SK-N-SH (cell line): ENCODE measurements around the gene C14orf39. TPM values are rescaled to one million over a fixed set of nuclear protein-coding genes. Genes with fewer than 3 reads are reported as not detected.
A peak's percentile ranks its signal among the peaks of the same experiment; 100 is the strongest.

ENCODE experiments used
- CTCF ChIA-PET: fragments of 300-600, 350-600 bp; formaldehyde crosslinking; extraction: SDS; loops from one replicate; lab custom pipeline; 2021; lab: Yijun Ruan, JAX
- POLR2A ChIA-PET: fragments of 350-600 bp; sonication (Branson Sonifier 250); formaldehyde crosslinking; extraction: SDS; loops from one replicate; lab custom pipeline; 2020; ENCODE audit warnings: antibody characterized with exemption, inconsistent platforms; lab: Yijun Ruan, JAX
- DNase-seq: peaks from one replicate; pipeline ENCODE4 v3.0.0; 2012
- H2AFZ ChIP-seq: fragments of 200-600 bp; sonication (generic); 2 replicates; pipeline ENCODE4 v1.8.1; 2016; ENCODE audit warnings: antibody characterized with exemption, mild to moderate bottlenecking, low read depth
- H3F3A ChIP-seq: fragments of 200-600 bp; sonication (generic); replicated peaks from 2 replicates; pipeline ENCODE3; 2016; ENCODE audit warnings: antibody characterized with exemption, mild to moderate bottlenecking; ENCODE audit not compliant: insufficient read depth
- H3K27ac ChIP-seq, 2 experiments: fragments of 200-500 bp in 1 of 2; fragments of 200-600 bp in 1 of 2; sonication (Bioruptor generic) in 1 of 2; sonication (generic), shearing (Covaris generic) in 1 of 2; 2 replicates each; pipeline versions ENCODE4 v1.5.1 to v1.6.1; 2014 to 2016; ENCODE audit warnings: low read depth in 2 of 2, inconsistent platforms in 1 of 2, low read length in 1 of 2, mild to moderate bottlenecking in 1 of 2, mixed read lengths in 1 of 2
- H3K27me3 ChIP-seq: fragments of 200-600 bp; sonication (generic), shearing (Covaris generic); 2 replicates; pipeline ENCODE4 v1.6.1; 2016; ENCODE audit warnings: mixed run types; ENCODE audit not compliant: insufficient read depth
- H3K36me3 ChIP-seq, 2 experiments: fragments of 200-500 bp in 1 of 2; fragments of 200-600 bp in 1 of 2; sonication (Bioruptor generic) in 1 of 2; sonication (generic) in 1 of 2; replicated peaks in 1 of 2; 2 replicates each; pipeline versions ENCODE3 to v1.5.1; 2014 to 2016; ENCODE audit warnings: low read length in 1 of 2, mild to moderate bottlenecking in 1 of 2; ENCODE audit not compliant: insufficient read depth in 2 of 2, control insufficient read depth in 1 of 2
- H3K4me1 ChIP-seq, 2 experiments: fragments of 200-500 bp in 1 of 2; fragments of 200-600 bp in 1 of 2; sonication (Bioruptor generic) in 1 of 2; sonication (generic), shearing (Covaris generic) in 1 of 2; 2 replicates each; pipeline versions ENCODE4 v1.5.1 to v1.6.1; 2014 to 2016; ENCODE audit warnings: low read depth in 1 of 2, low read length in 1 of 2, mixed run types in 1 of 2; ENCODE audit not compliant: insufficient read depth in 2 of 2, control insufficient read depth in 1 of 2
- H3K4me2 ChIP-seq: fragments of 200-600 bp; sonication (generic), shearing (Covaris generic); 2 replicates; pipeline ENCODE4 v1.6.1; 2017; ENCODE audit warnings: mixed run types
- H3K4me3 ChIP-seq, 2 experiments: fragments of 200-500 bp in 1 of 2; fragments of 200-600 bp in 1 of 2; sonication (Bioruptor generic) in 1 of 2; sonication (generic), shearing (Covaris generic) in 1 of 2; 2 replicates each; pipeline versions ENCODE4 v1.5.1 to v1.8.1; 2014 to 2016; ENCODE audit warnings: low read depth in 2 of 2, inconsistent platforms in 1 of 2, low read length in 1 of 2, mild to moderate bottlenecking in 1 of 2, mixed read lengths in 1 of 2, moderate library complexity in 1 of 2
- H3K79me2 ChIP-seq: fragments of 200-600 bp; sonication (generic); 2 replicates; pipeline ENCODE4 v1.8.1; 2017; ENCODE audit warnings: mild to moderate bottlenecking; ENCODE audit not compliant: insufficient read depth
- H3K9ac ChIP-seq: fragments of 200-600 bp; sonication (generic); 2 replicates; pipeline ENCODE4 v1.6.1; 2017; ENCODE audit warnings: mixed run types
- H3K9me2 ChIP-seq: fragments of 200-600 bp; sonication (generic); 2 replicates; pipeline ENCODE4 v1.6.1; 2017; ENCODE audit warnings: mixed run types
- H3K9me3 ChIP-seq: fragments of 200-600 bp; sonication (generic); 2 replicates; pipeline ENCODE4 v1.6.1; 2017; ENCODE audit warnings: mixed run types, mild to moderate bottlenecking, moderate library complexity
- H4K20me1 ChIP-seq: fragments of 200-600 bp; sonication (generic); 2 replicates; pipeline ENCODE4 v1.6.1; 2017; ENCODE audit warnings: mild to moderate bottlenecking, mixed run types; ENCODE audit not compliant: insufficient read depth
- EP300 ChIP-seq, 2 experiments: IDR thresholded peaks; 2 replicates each; pipeline versions ENCODE4 v1.4.0 to v1.6.1; 2012; ENCODE audit warnings: borderline replicate concordance in 1 of 2, low read depth in 1 of 2, low read length in 1 of 2
- EZH2phosphoT487 ChIP-seq: fragments of 200-600 bp; sonication (generic); IDR thresholded peaks from 2 replicates; pipeline ENCODE4 v1.6.1; 2017; ENCODE audit warnings: low read depth, mixed run types, mild to moderate bottlenecking, antibody characterized with exemption, moderate library complexity, borderline replicate concordance
- FOSL2 ChIP-seq: IDR thresholded peaks from 2 replicates; pipeline ENCODE4 v1.4.0; 2012; ENCODE audit warnings: low read depth, mild to moderate bottlenecking, moderate library complexity, borderline replicate concordance
- FOXJ3 ChIP-seq: sonication (generic); formaldehyde crosslinking; IDR thresholded peaks from 2 replicates; pipeline ENCODE4 v1.5.1; 2020; ENCODE audit warnings: mild to moderate bottlenecking, missing genetic modification reagents
- GATA2 ChIP-seq: sonication (generic); formaldehyde crosslinking; IDR thresholded peaks from 2 replicates; pipeline ENCODE4 v1.5.0; 2020; ENCODE audit warnings: mild to moderate bottlenecking, missing genetic modification reagents
- JUND ChIP-seq: IDR thresholded peaks from 2 replicates; pipeline ENCODE4 v1.4.0; 2012
- MXI1 ChIP-seq: IDR thresholded peaks from 2 replicates; pipeline ENCODE4 v1.6.1; 2012; ENCODE audit warnings: mild to moderate bottlenecking, low read depth, low read length, improper control_type of control experiment
- NFIC ChIP-seq: IDR thresholded peaks from 2 replicates; pipeline ENCODE4 v1.4.0; 2012; ENCODE audit warnings: borderline replicate concordance
- NRF1 ChIP-seq: IDR thresholded peaks from 2 replicates; pipeline ENCODE4 v1.6.1; 2012; ENCODE audit warnings: low read depth, mild to moderate bottlenecking, low read length
- PBX3 ChIP-seq: IDR thresholded peaks from 2 replicates; pipeline ENCODE4; 2012
- POLR2AphosphoS5 ChIP-seq: IDR thresholded peaks from 2 replicates; pipeline ENCODE4 v1.6.1; 2012; ENCODE audit warnings: low read depth, low read length
- RAD21 ChIP-seq: IDR thresholded peaks from 2 replicates; pipeline ENCODE4 v1.6.1; 2012; ENCODE audit warnings: mild to moderate bottlenecking, low read length
- RCOR1 ChIP-seq: fragments of 150-350 bp; IDR thresholded peaks from 2 replicates; pipeline ENCODE4 v1.6.1; 2017; ENCODE audit warnings: antibody characterized with exemption, low read length
- SIN3A ChIP-seq: IDR thresholded peaks from 2 replicates; pipeline ENCODE4 v1.6.1; 2012; ENCODE audit warnings: low read depth, mild to moderate bottlenecking, low read length, moderate library complexity, borderline replicate concordance
- TCF12 ChIP-seq: IDR thresholded peaks from 2 replicates; pipeline ENCODE4 v1.4.0; 2012
- TEAD4 ChIP-seq: IDR thresholded peaks from 2 replicates; pipeline ENCODE4 v1.4.0; 2012; ENCODE audit warnings: mild to moderate bottlenecking, borderline replicate concordance; ENCODE audit not compliant: insufficient read depth
- USF2 ChIP-seq: fragments of 150-350 bp; IDR thresholded peaks from 2 replicates; pipeline ENCODE4 v1.6.1; 2017; ENCODE audit warnings: antibody characterized with exemption, low read length, low read depth, borderline replicate concordance
- WGBS: methylation state at CpG from one replicate; pipeline ENCODE4 v1.1.6; 2017; ENCODE audit warnings: low lambda C conversion rate; 5-methylcytosine and 5-hydroxymethylcytosine counted together
- polyA plus RNA-seq, 3 experiments: library from polyadenylated mRNA; depleted of rRNA; stranded (reverse); fragments of >200 nt; gene quantifications; 2 replicates each; pipeline ENCODE4 v1.2.3, GENCODE V29; 2012
- TF ChIP-seq, protein P1 (sequence below): IDR thresholded peaks from 2 replicates; pipeline ENCODE4 v1.6.1; 2012; ENCODE audit warnings: mild to moderate bottlenecking, low read depth, low read length, moderate library complexity

Gene C14orf39
- polyA plus RNA-seq, 1 of the 3 experiments (the other 2 are of a cell fraction) = 0.13 TPM

- Histone ChIP-seq H3K9me2 (no peaks in the 10 kb centered on the region), H3K4me3 (peak overlapping the region; percentile 38 to 41; a peak in 3 of 4 replicates), H3K27me3 (peaks cover 93% of the 10 kb centered on the region), H3K36me3 (no peaks in the 10 kb centered on the region), H4K20me1 (no peaks in the 10 kb centered on the region), H3K79me2 (no peaks in the 10 kb centered on the region), H3K27ac (no peak overlapping the region), H3K4me1 (peaks cover 3 to 22% of the 10 kb centered on the region in 2 experiments; a peak in 1 of 4 replicates), H3K9me3 (no peaks in the 10 kb centered on the region), H3K9ac (no peak overlapping the region), H3K4me2 (peak overlapping the region; percentile 78), H2AFZ (no peak overlapping the region), H3F3A (no peaks in the 10 kb centered on the region)
- POLR2A ChIA-PET = no interaction called here
- CTCF ChIA-PET = interaction anchor here (1.4 to 4.8 kb wide), 3 partner anchors 23 to 160 kb away, joined by 3 to 17 read pairs (median 8); no protein-coding TSS in a partner anchor
- WGBS = 9% methylated on average over 34 of the region's 58 CpGs
- peak; percentile 67 for DNase-seq
- no peak for TF ChIP-seq EZH2phosphoT487
- no peak for TF ChIP-seq TEAD4
- no peak for TF ChIP-seq EP300 (IDR thresholded peaks at IDR 0.05; ENCODE audit: borderline replicate concordance in 1 of 2, low read depth in 1 of 2, low read length in 1 of 2)
- no peak for TF ChIP-seq TCF12
- TF ChIP-seq FOXJ3 (CRISPR knock-in tag) = no peak
Observed at GRCh38 chr14:60509438-60510253, 23.8 kb upstream of the C14orf39 start.

DNA sequence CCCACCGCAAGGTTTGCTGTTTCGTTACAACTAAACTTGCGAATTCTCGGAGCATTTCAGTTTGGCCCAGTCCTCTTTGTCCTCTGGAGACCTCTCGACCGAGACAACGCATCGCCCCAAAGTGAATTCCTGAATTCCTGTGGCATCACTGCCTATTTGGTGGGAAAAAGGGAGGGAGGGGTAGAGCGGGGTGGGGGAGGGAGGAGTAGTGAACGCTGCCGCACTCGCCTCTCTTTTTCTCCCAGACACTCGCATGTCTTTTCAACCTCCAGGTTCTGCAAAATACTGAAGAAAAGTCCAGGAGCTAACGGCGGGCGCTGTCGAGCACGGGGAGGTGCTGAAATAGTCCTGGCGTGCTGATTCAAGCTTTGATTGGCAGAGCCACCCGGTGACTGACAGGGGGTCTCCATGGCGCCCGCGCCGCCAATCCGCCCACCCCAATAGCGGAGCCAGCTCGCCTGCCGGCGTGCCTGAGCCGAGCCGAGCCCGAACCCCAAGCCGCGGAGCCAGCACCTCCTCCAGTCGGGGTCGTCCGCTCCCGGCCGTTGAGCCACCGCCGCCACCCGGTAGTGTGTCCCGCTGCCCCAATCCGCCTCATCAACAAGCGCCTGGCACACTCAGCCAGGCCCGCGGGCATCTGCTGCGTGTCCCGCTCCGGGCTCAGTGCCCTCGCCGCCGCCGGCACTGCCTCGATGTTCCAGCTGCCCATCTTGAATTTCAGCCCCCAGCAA is 23.0 kb upstream of the C14orf39 start, which contains the start of gene SIX6:
SIX6 (plus strand) TSS at position 440 of the 731 bp plus-strand sequence; CDS start at position 693, 253 bp downstream.
- Histone ChIP-seq H3K9me3 (no peaks in the 10 kb centered on the region), H4K20me1 (no peaks in the 10 kb centered on the region), H3K9ac (no peak within 1 kb of the TSS), H3K27me3 (peaks cover 85% of the 10 kb centered on the region), H3F3A (no peaks in the 10 kb centered on the region), H3K4me1 (peaks cover 3 to 20% of the 10 kb centered on the region in 2 experiments; a peak in 1 of 4 replicates), H2AFZ (no peak within 1 kb of the TSS), H3K79me2 (no peaks in the 10 kb centered on the region), H3K36me3 (no peaks in the 10 kb centered on the region), H3K4me3 (peak within 1 kb of the TSS; percentile 38 to 41; a peak in 3 of 4 replicates), H3K4me2 (peak within 1 kb of the TSS; percentile 78), H3K27ac (no peak within 1 kb of the TSS), H3K9me2 (no peaks in the 10 kb centered on the region)
- DNase-seq = peak; percentile 77
- CTCF ChIA-PET = interaction anchor here (1.4 to 4.8 kb wide), 7 partner anchors 13 to 325 kb away, joined by 3 to 17 read pairs (median 4); no protein-coding TSS in a partner anchor
- WGBS = 10% methylated on average over 22 of the region's 55 CpGs
- POLR2A ChIA-PET = no interaction called here
- no peak for TF ChIP-seq NRF1
- TF ChIP-seq FOSL2 = no peak
- no peak for TF ChIP-seq RCOR1
- TF ChIP-seq PBX3 = peak; percentile 80
- no peak for TF ChIP-seq NFIC
- TF ChIP-seq, protein P1, sequence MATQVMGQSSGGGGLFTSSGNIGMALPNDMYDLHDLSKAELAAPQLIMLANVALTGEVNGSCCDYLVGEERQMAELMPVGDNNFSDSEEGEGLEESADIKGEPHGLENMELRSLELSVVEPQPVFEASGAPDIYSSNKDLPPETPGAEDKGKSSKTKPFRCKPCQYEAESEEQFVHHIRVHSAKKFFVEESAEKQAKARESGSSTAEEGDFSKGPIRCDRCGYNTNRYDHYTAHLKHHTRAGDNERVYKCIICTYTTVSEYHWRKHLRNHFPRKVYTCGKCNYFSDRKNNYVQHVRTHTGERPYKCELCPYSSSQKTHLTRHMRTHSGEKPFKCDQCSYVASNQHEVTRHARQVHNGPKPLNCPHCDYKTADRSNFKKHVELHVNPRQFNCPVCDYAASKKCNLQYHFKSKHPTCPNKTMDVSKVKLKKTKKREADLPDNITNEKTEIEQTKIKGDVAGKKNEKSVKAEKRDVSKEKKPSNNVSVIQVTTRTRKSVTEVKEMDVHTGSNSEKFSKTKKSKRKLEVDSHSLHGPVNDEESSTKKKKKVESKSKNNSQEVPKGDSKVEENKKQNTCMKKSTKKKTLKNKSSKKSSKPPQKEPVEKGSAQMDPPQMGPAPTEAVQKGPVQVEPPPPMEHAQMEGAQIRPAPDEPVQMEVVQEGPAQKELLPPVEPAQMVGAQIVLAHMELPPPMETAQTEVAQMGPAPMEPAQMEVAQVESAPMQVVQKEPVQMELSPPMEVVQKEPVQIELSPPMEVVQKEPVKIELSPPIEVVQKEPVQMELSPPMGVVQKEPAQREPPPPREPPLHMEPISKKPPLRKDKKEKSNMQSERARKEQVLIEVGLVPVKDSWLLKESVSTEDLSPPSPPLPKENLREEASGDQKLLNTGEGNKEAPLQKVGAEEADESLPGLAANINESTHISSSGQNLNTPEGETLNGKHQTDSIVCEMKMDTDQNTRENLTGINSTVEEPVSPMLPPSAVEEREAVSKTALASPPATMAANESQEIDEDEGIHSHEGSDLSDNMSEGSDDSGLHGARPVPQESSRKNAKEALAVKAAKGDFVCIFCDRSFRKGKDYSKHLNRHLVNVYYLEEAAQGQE = peak; percentile 94
- no peak for TF ChIP-seq RAD21
- no peak for TF ChIP-seq POLR2AphosphoS5
- no peak for TF ChIP-seq SIN3A
- TF ChIP-seq USF2 = no peak
- no peak for TF ChIP-seq JUND
- TF ChIP-seq GATA2 = no peak
- no peak for TF ChIP-seq MXI1
